GM10266 (cell line): ENCODE data around the gene RDM1.

Source experiments
- DNase-seq: peaks from one replicate; pipeline ENCODE4 v3.0.0; 2012; ENCODE audit errors: extremely low spot score
- CTCF ChIP-seq: IDR thresholded peaks from 2 replicates; pipeline ENCODE4 v1.5.1; 2012; ENCODE audit warnings: mild to moderate bottlenecking, low read depth; ENCODE audit not compliant: control insufficient read depth, insufficient read depth; ENCODE audit errors: missing control alignments

RDM1 gene

GRCh38 chr17:35890774-35891155 is 39.8 kb downstream of the RDM1 start:
- peak; percentile 54 for DNase-seq
- no peak for TF ChIP-seq CTCF

- DNase-seq: no peak
- TF ChIP-seq CTCF: no peak
Observed at GRCh38 chr17:35889818-35890773, 40.5 kb downstream of the RDM1 start.

- TF ChIP-seq CTCF: no peak
- DNase-seq: peak; percentile 23
Observed at GRCh38 chr17:35889241-35889640, 41.3 kb downstream of the RDM1 start.

- DNase-seq: peak; percentile 84
- TF ChIP-seq CTCF: no peak
Observed at GRCh38 chr17:35879773-35880654, 50.6 kb downstream of the RDM1 start, which contains the start of gene CCL5. CCL5 (minus strand) TSS chr17:35880360.

- DNase-seq: no peak
- TF ChIP-seq CTCF: no peak
Observed at GRCh38 chr17:35878361-35878760, 52.2 kb downstream of the RDM1 start.

- TF ChIP-seq CTCF: no peak
- no peak for DNase-seq
Observed at GRCh38 chr17:35877345-35878029, 53.1 kb downstream of the RDM1 start.

- DNase-seq: no peak
- TF ChIP-seq CTCF: no peak
Observed at GRCh38 chr17:35876534-35876933, 54.0 kb downstream of the RDM1 start.
